ENCODE data around the gene CD69.

CD69 gene

GRCh38 chr12:9760120-9760519, 581 bp downstream of the CD69 start:
- DNase-seq (ENCODE audit: insufficient read length, low spot score) (no peak), FAIRE-seq (no peak)
- TF ChIP-seq CTCF (IDR thresholded peaks at IDR 0.05; ENCODE audit: insufficient read depth, missing control alignments), result no peak

GRCh38 chr12:9759694-9760093, 1.0 kb downstream of the CD69 start:
- FAIRE-seq (no peak), DNase-seq (ENCODE audit: insufficient read length, low spot score) (no peak)
- TF ChIP-seq CTCF (IDR thresholded peaks at IDR 0.05; ENCODE audit: insufficient read depth, missing control alignments), result no peak

- no peak for FAIRE-seq
- no peak for TF ChIP-seq CTCF (IDR thresholded peaks at IDR 0.05; ENCODE audit: insufficient read depth, missing control alignments)
- no peak for DNase-seq (ENCODE audit: insufficient read length, low spot score)
These were observed 2.6 kb downstream of the CD69 start for GRCh38 chr12:9758119-9758518.

- FAIRE-seq (no peak), DNase-seq (ENCODE audit: insufficient read length, low spot score) (no peak)
These were observed 3.2 kb downstream of the CD69 start for GRCh38 chr12:9757433-9758025.

GRCh38 chr12:9756706-9757105, 4.0 kb downstream of the CD69 start:
- FAIRE-seq (no peak), DNase-seq (ENCODE audit: insufficient read length, low spot score) (no peak)
- no peak for TF ChIP-seq CTCF (IDR thresholded peaks at IDR 0.05; ENCODE audit: insufficient read depth, missing control alignments)

More at GRCh38 chr12:9757433-9758025, 3.2 kb downstream of the CD69 start:
- TF ChIP-seq CTCF (IDR thresholded peaks at IDR 0.05; ENCODE audit: insufficient read depth, missing control alignments), result no peak

GRCh38 chr12:9756170-9756569, 4.5 kb downstream of the CD69 start:
- TF ChIP-seq CTCF (IDR thresholded peaks at IDR 0.05; ENCODE audit: insufficient read depth, missing control alignments), result no peak
- no peak for FAIRE-seq
- no peak for DNase-seq (ENCODE audit: insufficient read length, low spot score)

GRCh38 chr12:9755567-9755966, 5.1 kb downstream of the CD69 start:
- no peak for DNase-seq (ENCODE audit: insufficient read length, low spot score)
- no peak for TF ChIP-seq CTCF (IDR thresholded peaks at IDR 0.05; ENCODE audit: insufficient read depth, missing control alignments)
- no peak for FAIRE-seq
